B cell (primary cell): ENCODE data around the gene MRPL33. TPM values are rescaled to one million over a fixed set of nuclear protein-coding genes. Genes with fewer than 3 reads are reported as not detected.

Experiments
- ATAC-seq: fragments of 200-7000 bp; cut with Tn5 transposase; one replicate; pipeline ENCODE4 v1.10.0; 2021; ENCODE audit warnings: low read depth, mild to moderate bottlenecking, moderate number of reproducible peaks, moderate library complexity
- CTCF ChIA-PET: fragments of 350-600 bp; sonication (Branson Sonifier 250); formaldehyde crosslinking; loops from one replicate; lab custom pipeline; 2021; ENCODE audit warnings: antibody characterized with exemption, inconsistent platforms; lab: Charles Lee
- POLR2A ChIA-PET: fragments of 350-600 bp; sonication (Branson Sonifier 250); formaldehyde crosslinking; loops from one replicate; lab custom pipeline; 2021; ENCODE audit warnings: antibody characterized with exemption; lab: Charles Lee
- DNase-seq: peaks from one replicate; pipeline ENCODE4 v3.0.0; 2013
- H2AFZ ChIP-seq: 2 replicates; pipeline ENCODE4 v1.6.1; 2012; ENCODE audit warnings: mild to moderate bottlenecking, low read depth, low read length; ENCODE audit not compliant: insufficient read depth, poor library complexity, severe bottlenecking
- H3K27ac ChIP-seq, 2 donors: 1 replicate in 1 of 2; 2 replicates in 1 of 2; pipeline ENCODE4 v1.5.1; 2012 to 2013; ENCODE audit warnings: low read length in 2 of 2, mild to moderate bottlenecking in 2 of 2, moderate library complexity in 1 of 2
- H3K27me3 ChIP-seq, 4 experiments: fragments of 200-600 bp in 1 of 4; sonication (generic) in 1 of 4; replicated peaks in 1 of 4; 1 replicate in 2 of 4; 2 replicates in 2 of 4; pipeline versions ENCODE4 v1.6.1 to v1.7.0; 2013 to 2016; ENCODE audit warnings: low read length in 3 of 4, mild to moderate bottlenecking in 2 of 4, mixed read lengths in 1 of 4, moderate library complexity in 1 of 4; ENCODE audit not compliant: insufficient read depth in 4 of 4, control insufficient read depth in 3 of 4; ENCODE audit errors: control extremely low read depth in 1 of 4
- H3K36me3 ChIP-seq, 2 experiments: replicated peaks in 1 of 2; 1 replicate in 1 of 2; 2 replicates in 1 of 2; pipeline versions ENCODE4 v1.6.1 to v1.7.1; 2013; ENCODE audit warnings: low read length in 1 of 2; ENCODE audit not compliant: insufficient read depth in 2 of 2, control insufficient read depth in 1 of 2; ENCODE audit errors: control extremely low read depth in 1 of 2, extremely low read depth in 1 of 2
- H3K4me1 ChIP-seq, 2 donors: fragments of 200-600 bp in 1 of 2; sonication (generic) in 1 of 2; 1 replicate in 1 of 2; 2 replicates in 1 of 2; pipeline versions ENCODE4 v1.5.1 to v1.6.1; 2013 to 2017; ENCODE audit warnings: low read length in 2 of 2; ENCODE audit not compliant: control insufficient read depth in 2 of 2, insufficient read depth in 2 of 2
- H3K4me2 ChIP-seq: replicated peaks from 2 replicates; pipeline ENCODE3; 2012; ENCODE audit warnings: mild to moderate bottlenecking, low read depth, low read length; ENCODE audit not compliant: poor library complexity, severe bottlenecking
- H3K4me3 ChIP-seq, 5 experiments: fragments of 200-600 bp in 1 of 5; sonication (generic) in 1 of 5; 1 replicate in 3 of 5; 2 replicates in 2 of 5; pipeline versions ENCODE4 v1.5.1 to v1.7.0; 2011 to 2016; ENCODE audit warnings: low read length in 4 of 5, mild to moderate bottlenecking in 4 of 5, low read depth in 2 of 5, control low read depth in 1 of 5, moderate library complexity in 1 of 5; ENCODE audit not compliant: insufficient read depth in 1 of 5; ENCODE audit errors: control extremely low read depth in 1 of 5, extremely low read depth in 1 of 5
- H3K79me2 ChIP-seq: fragments of 200-600 bp; sonication (generic); one replicate; pipeline ENCODE4 v1.6.0; 2016; ENCODE audit warnings: low read length; ENCODE audit not compliant: control insufficient read depth, insufficient read depth
- H3K9ac ChIP-seq: fragments of 200-600 bp; sonication (generic); 2 replicates; pipeline ENCODE4 v1.6.1; 2017; ENCODE audit warnings: mild to moderate bottlenecking, low read length, moderate library complexity
- H3K9me3 ChIP-seq, 3 donors: one replicate each; pipeline versions ENCODE4 v1.6.1 to v1.7.1; 2013; ENCODE audit warnings: low read length in 2 of 3; ENCODE audit not compliant: control insufficient read depth in 2 of 3, insufficient read depth in 1 of 3; ENCODE audit errors: control extremely low read depth in 1 of 3
- H4K20me1 ChIP-seq: 2 replicates; pipeline ENCODE4 v1.6.0; 2012; ENCODE audit warnings: mild to moderate bottlenecking, low read length; ENCODE audit not compliant: insufficient read depth, control insufficient read depth, poor library complexity, severe bottlenecking
- H3K27ac Mint-ChIP-seq: one replicate; pipeline ENCODE4 v1.8.0; 2021; ENCODE audit warnings: mixed read lengths
- H3K27me3 Mint-ChIP-seq: one replicate; pipeline ENCODE4 v1.8.0; 2021; ENCODE audit warnings: mixed read lengths
- H3K4me1 Mint-ChIP-seq: one replicate; pipeline ENCODE4 v1.8.0; 2021; ENCODE audit warnings: mixed read lengths
- H3K4me3 Mint-ChIP-seq: one replicate; pipeline ENCODE4 v1.8.0; 2021; ENCODE audit warnings: mixed read lengths
- H3K9me3 Mint-ChIP-seq: one replicate; pipeline ENCODE4 v1.8.0; 2022; ENCODE audit warnings: mixed read lengths; ENCODE audit not compliant: insufficient read depth
- EZH2 ChIP-seq: IDR thresholded peaks from 2 replicates; pipeline ENCODE4 v1.6.1; 2012; ENCODE audit warnings: borderline replicate concordance, low read depth, mild to moderate bottlenecking, moderate library complexity, low read length; ENCODE audit not compliant: insufficient read depth, poor library complexity, severe bottlenecking
- WGBS: methylation state at CpG from one replicate; pipeline ENCODE4 v1.1.5; 2013; ENCODE audit warnings: missing lambda C conversion rate; ENCODE audit not compliant: insufficient coverage; 5-methylcytosine and 5-hydroxymethylcytosine counted together
- intact Hi-C: fragments of 100-400 bp; cut with micrococcal nuclease; formaldehyde crosslinking; loops from one replicate; pipeline ENCODE4 v1.10.0; 2022
- polyA plus RNA-seq: library from polyadenylated mRNA; depleted of rRNA; stranded (reverse); fragments of >200 nt; gene quantifications from 2 replicates; pipeline ENCODE4 v1.2.3, GENCODE V29; 2012
- total RNA-seq, 2 donors: library from RNA; stranded (reverse); fragments of 120-200 nt in 1 of 2; gene quantifications; 1 replicate in 1 of 2; 2 replicates in 1 of 2; pipeline versions ENCODE4 v1.2.3 to v1.2.4, GENCODE V29; 2013 to 2022
- TF ChIP-seq, protein P1 (sequence below): fragments of 200-600 bp; IDR thresholded peaks from one replicate; pipeline ENCODE4 v1.8.0; 2022; ENCODE audit warnings: antibody characterized with exemption, mild to moderate bottlenecking

Gene MRPL33
- total and polyA plus RNA-seq, 2 donors (not counting 1 experiment from before 2014, with no cell fraction given): 14.4 to 26.5 TPM

DNA sequence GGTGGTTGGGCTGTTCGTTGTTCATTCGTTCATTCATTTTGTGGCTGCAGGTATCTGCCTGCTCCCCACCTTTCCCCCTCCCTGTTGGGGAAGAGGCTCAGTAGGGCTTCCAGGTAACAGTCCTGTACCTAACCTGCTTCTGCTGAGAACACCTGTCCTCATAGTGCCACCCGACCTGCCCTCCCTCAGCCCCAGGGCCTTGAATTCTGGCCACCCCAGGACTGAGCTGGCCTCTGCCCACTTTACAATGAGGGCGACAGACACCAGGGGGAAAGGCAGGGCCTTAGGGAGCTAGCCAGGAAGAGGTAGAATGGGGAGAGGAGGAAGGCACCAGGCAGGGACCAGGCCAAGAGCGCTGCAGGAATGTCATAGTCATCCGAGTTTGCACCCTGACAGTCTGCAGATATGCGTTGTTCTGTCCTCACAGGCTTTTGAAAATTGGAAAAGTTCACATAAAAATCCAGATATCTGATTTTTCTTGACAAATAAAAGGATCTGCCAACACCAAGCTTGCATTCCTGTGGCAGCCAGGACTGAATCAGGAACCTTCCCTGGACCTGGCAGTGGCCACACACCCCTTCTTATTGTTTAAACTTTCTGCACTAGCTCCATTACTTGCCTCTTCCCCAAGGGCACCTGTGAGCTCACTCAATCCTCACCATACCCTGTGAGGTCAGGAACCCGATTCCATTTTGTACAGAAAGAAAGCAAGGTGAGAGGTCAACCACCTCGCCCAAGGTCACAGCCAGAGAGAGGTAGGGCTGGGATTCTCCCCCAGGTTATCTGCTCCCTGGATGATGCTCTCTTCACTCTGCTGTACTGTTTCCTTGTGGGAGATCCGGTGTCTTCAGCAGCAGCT, 35.3 kb upstream of the MRPL33 start:
- Histone ChIP-seq H4K20me1 (no peaks in the 10 kb centered on the region), H3K79me2 (no peaks in the 10 kb centered on the region), H3K27ac (no peak overlapping the region), H2AFZ (peak overlapping the region; percentile 69), H3K36me3 (no peaks in the 10 kb centered on the region), H3K9me3 (peaks cover 0 to 17% (median 3%) of the 10 kb centered on the region in 3 donors), H3K4me2 (peak overlapping the region; percentile 75), H3K27me3 (peaks cover 0 to 25% (median 7%) of the 10 kb centered on the region in 4 experiments), H3K9ac (peak overlapping the region; percentile 47), H3K4me1 (peaks cover 11 to 14% of the 10 kb centered on the region in 2 donors), H3K4me3 (peak overlapping the region in 2 of 5 experiments; percentile 36 to 38)
- Mint-ChIP-seq H3K4me3 (peak overlapping the region; percentile 64), H3K27ac (no peak overlapping the region), H3K9me3 (no peaks in the 10 kb centered on the region), H3K4me1 (peaks cover 3% of the 10 kb centered on the region), H3K27me3 (peaks cover 33% of the 10 kb centered on the region)
- TF ChIP-seq EZH2: no peak
- TF ChIP-seq, protein P1, sequence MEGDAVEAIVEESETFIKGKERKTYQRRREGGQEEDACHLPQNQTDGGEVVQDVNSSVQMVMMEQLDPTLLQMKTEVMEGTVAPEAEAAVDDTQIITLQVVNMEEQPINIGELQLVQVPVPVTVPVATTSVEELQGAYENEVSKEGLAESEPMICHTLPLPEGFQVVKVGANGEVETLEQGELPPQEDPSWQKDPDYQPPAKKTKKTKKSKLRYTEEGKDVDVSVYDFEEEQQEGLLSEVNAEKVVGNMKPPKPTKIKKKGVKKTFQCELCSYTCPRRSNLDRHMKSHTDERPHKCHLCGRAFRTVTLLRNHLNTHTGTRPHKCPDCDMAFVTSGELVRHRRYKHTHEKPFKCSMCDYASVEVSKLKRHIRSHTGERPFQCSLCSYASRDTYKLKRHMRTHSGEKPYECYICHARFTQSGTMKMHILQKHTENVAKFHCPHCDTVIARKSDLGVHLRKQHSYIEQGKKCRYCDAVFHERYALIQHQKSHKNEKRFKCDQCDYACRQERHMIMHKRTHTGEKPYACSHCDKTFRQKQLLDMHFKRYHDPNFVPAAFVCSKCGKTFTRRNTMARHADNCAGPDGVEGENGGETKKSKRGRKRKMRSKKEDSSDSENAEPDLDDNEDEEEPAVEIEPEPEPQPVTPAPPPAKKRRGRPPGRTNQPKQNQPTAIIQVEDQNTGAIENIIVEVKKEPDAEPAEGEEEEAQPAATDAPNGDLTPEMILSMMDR: no peak
- no peak for DNase-seq
- ChIA-PET POLR2A (no interaction called here), CTCF (interaction anchor here (0.8 to 2.1 kb wide), 3 partner anchors 13 to 33 kb away, joined by 3 to 6 read pairs (median 6); no protein-coding TSS in a partner anchor)
- intact Hi-C loops: no loop called here
- ATAC-seq: no peak
- WGBS: 92% methylated on average over 7 of the region's 10 CpGs

DNA sequence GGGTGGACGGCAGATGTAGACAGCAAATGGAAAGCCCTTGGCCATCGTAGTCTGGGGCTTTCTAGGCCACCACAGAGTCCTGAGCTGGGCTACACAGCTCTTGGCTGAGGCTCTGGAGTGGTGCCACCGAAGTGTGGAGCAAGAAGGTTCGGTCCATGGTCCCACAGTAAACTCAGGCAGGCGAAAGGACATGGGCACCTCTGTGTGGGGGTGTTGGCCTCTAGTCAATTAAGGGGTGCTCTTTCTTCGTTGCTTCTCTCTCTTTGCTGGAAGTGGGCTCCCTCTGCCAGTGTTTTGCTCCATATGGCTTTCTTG, 34.7 kb upstream of the MRPL33 start:
- H3K79me2 ChIP-seq: no peaks in the 10 kb centered on the region
- POLR2A ChIA-PET: no interaction called here
- ATAC-seq (no peak), DNase-seq (no peak)
- peaks cover 11 to 14% of the 10 kb centered on the region in 2 donors for H3K4me1 ChIP-seq
- Mint-ChIP-seq H3K9me3 (no peaks in the 10 kb centered on the region), H3K27ac (no peak overlapping the region), H3K4me1 (peaks cover 3% of the 10 kb centered on the region), H3K27me3 (peaks cover 33% of the 10 kb centered on the region), H3K4me3 (peak overlapping the region; percentile 21)
- CTCF ChIA-PET: interaction anchor here (1.8 to 2.1 kb wide), 2 partner anchors 13 to 33 kb away, joined by 6 read pairs; no protein-coding TSS in a partner anchor
- H3K9me3 ChIP-seq: peaks cover 0 to 17% (median 3%) of the 10 kb centered on the region in 3 donors
- H3K9ac ChIP-seq: no peak overlapping the region
- no peak overlapping the region for H3K27ac ChIP-seq
- no peak overlapping the region for H3K4me3 ChIP-seq
- H4K20me1 ChIP-seq: no peaks in the 10 kb centered on the region
- WGBS: 96% methylated on average over 6 of the region's 6 CpGs
- no peak overlapping the region for H3K4me2 ChIP-seq
- no peak overlapping the region for H2AFZ ChIP-seq
- H3K27me3 ChIP-seq: peaks cover 0 to 25% (median 7%) of the 10 kb centered on the region in 4 experiments
- no peak for TF ChIP-seq EZH2
- TF ChIP-seq, protein P1: no peak
- intact Hi-C loops: no loop called here
- no peaks in the 10 kb centered on the region for H3K36me3 ChIP-seq
